Smooth muscle cell (in vitro differentiated cells): ENCODE data around the gene FBXL17. TPM values are rescaled to one million over a fixed set of nuclear protein-coding genes. Genes with fewer than 3 reads are reported as not detected.

ENCODE experiments used
- DNase-seq: peaks from one replicate; lab custom pipeline; 2025; ENCODE audit not compliant: unreplicated experiment; lab: John Stamatoyannopoulos, UW
- H2AFZ ChIP-seq: fragments of 200-600 bp; sonication (generic); 2 replicates; pipeline ENCODE4 v1.6.0; 2016; ENCODE audit warnings: antibody characterized with exemption, low read depth, mild to moderate bottlenecking
- H3F3A ChIP-seq: fragments of 200-600 bp; sonication (generic); 2 replicates; pipeline ENCODE4 v1.6.0; 2017; ENCODE audit warnings: antibody characterized with exemption, low read depth
- H3K27ac ChIP-seq: fragments of 200-600 bp; sonication (generic); 2 replicates; pipeline ENCODE4 v1.5.1; 2016; ENCODE audit warnings: low read depth, mild to moderate bottlenecking
- H3K27me3 ChIP-seq: fragments of 200-600 bp; sonication (generic); 2 replicates; pipeline ENCODE4 v1.6.1; 2016; ENCODE audit warnings: low read depth, mild to moderate bottlenecking
- H3K36me3 ChIP-seq: fragments of 200-600 bp; sonication (generic); 2 replicates; pipeline ENCODE4 v1.5.1; 2016; ENCODE audit warnings: low read depth
- H3K4me1 ChIP-seq: fragments of 200-600 bp; sonication (generic); 2 replicates; pipeline ENCODE4 v1.5.1; 2016; ENCODE audit warnings: low read depth
- H3K4me2 ChIP-seq: fragments of 200-600 bp; sonication (generic); 2 replicates; pipeline ENCODE4 v1.6.0; 2016; ENCODE audit warnings: mild to moderate bottlenecking
- H3K4me3 ChIP-seq: fragments of 200-600 bp; sonication (generic); 2 replicates; pipeline ENCODE4 v1.5.1; 2016; ENCODE audit warnings: mild to moderate bottlenecking
- H3K79me2 ChIP-seq: fragments of 200-600 bp; sonication (generic); 2 replicates; pipeline ENCODE4 v1.6.0; 2016; ENCODE audit warnings: low read depth, mild to moderate bottlenecking
- H3K9ac ChIP-seq: fragments of 200-600 bp; sonication (generic); 2 replicates; pipeline ENCODE4 v1.6.0; 2016; ENCODE audit warnings: low read depth
- H3K9me3 ChIP-seq: fragments of 200-600 bp; sonication (generic); replicated peaks from 2 replicates; pipeline ENCODE4 v1.5.1; 2016; ENCODE audit warnings: low read depth
- H4K20me1 ChIP-seq: fragments of 200-600 bp; sonication (generic); 2 replicates; pipeline ENCODE4 v1.6.0; 2016; ENCODE audit warnings: low read depth
- WGBS: methylation state at CpG from one replicate; pipeline ENCODE4 v1.1.7; 2016; ENCODE audit warnings: low lambda C conversion rate; 5-methylcytosine and 5-hydroxymethylcytosine counted together
- polyA plus RNA-seq: library from polyadenylated mRNA; unstranded; fragments of >200 nt; fragmentation: Nextera tagmentation; extraction: Ambion mirVana; gene quantifications from 2 replicates; pipeline ENCODE4 v1.2.1, GENCODE V29; 2016
- total RNA-seq: library from RNA; depleted of rRNA; stranded (reverse); fragments of >200 nt; gene quantifications from 2 replicates; pipeline ENCODE4 v1.2.3, GENCODE V29; 2014
- TF ChIP-seq, protein P1 (sequence below): fragments of 200-600 bp; sonication (generic); IDR thresholded peaks from 2 replicates; pipeline ENCODE4 v1.5.1; 2017; ENCODE audit warnings: borderline replicate concordance, mild to moderate bottlenecking, antibody characterized with exemption; ENCODE audit not compliant: insufficient read depth, poor library complexity, severe bottlenecking

Gene FBXL17
- total and polyA plus RNA-seq, 2 experiments from 2014 or later = 5.4 to 16.0 TPM

DNA sequence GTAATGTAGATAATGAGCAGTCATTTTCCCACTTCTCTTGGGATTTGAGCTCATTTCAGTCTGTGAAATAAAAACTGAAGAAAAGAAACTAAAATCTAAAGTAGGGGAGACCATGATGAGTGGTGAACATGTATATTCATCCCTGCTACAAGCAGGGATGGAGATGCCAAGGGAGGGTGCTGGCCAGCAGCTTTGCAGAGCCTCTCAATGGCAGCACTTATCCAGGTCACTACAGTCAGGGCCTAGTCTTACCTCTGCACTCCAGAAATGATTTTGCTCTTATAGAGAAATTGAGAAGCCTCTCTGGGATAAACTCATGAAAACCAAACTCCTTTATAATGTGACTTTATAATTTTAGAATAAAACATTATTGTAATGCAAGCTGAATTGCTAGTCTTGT is 317.6 kb downstream of the FBXL17 start:
- Histone ChIP-seq H3K27ac (no peak overlapping the region), H3F3A (no peaks in the 10 kb centered on the region), H3K9me3 (no peaks in the 10 kb centered on the region), H4K20me1 (no peaks in the 10 kb centered on the region), H3K79me2 (no peaks in the 10 kb centered on the region), H3K27me3 (no peaks in the 10 kb centered on the region), H2AFZ (no peak overlapping the region), H3K4me3 (no peak overlapping the region), H3K4me1 (no peaks in the 10 kb centered on the region), H3K36me3 (no peaks in the 10 kb centered on the region), H3K4me2 (no peak overlapping the region), H3K9ac (no peak overlapping the region)
- TF ChIP-seq, protein P1, sequence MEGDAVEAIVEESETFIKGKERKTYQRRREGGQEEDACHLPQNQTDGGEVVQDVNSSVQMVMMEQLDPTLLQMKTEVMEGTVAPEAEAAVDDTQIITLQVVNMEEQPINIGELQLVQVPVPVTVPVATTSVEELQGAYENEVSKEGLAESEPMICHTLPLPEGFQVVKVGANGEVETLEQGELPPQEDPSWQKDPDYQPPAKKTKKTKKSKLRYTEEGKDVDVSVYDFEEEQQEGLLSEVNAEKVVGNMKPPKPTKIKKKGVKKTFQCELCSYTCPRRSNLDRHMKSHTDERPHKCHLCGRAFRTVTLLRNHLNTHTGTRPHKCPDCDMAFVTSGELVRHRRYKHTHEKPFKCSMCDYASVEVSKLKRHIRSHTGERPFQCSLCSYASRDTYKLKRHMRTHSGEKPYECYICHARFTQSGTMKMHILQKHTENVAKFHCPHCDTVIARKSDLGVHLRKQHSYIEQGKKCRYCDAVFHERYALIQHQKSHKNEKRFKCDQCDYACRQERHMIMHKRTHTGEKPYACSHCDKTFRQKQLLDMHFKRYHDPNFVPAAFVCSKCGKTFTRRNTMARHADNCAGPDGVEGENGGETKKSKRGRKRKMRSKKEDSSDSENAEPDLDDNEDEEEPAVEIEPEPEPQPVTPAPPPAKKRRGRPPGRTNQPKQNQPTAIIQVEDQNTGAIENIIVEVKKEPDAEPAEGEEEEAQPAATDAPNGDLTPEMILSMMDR = no peak
- no peak for DNase-seq

DNA sequence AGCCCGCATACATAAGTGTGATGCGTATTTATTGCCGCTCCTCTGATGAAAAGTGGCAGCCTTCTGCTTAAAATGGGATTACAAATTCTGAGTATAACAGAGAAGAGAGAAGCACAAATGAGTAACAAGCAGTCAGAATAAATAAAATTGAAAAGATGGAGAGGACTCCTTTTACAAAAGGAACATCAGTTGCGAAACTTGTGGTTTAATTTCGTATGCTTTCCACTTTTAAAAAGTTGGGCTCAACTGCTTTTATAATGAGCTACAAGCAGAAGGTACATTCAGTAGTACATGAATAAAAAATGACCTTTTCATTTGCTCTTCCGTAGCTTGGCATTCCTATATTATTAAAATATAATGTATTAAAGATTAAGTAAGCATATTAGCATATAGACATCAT is 320.0 kb downstream of the FBXL17 start:
- Histone ChIP-seq H4K20me1 (no peaks in the 10 kb centered on the region), H2AFZ (no peak overlapping the region), H3K27me3 (no peaks in the 10 kb centered on the region), H3K9ac (no peak overlapping the region), H3K27ac (no peak overlapping the region), H3K4me3 (no peak overlapping the region), H3K4me2 (no peak overlapping the region), H3K79me2 (no peaks in the 10 kb centered on the region), H3K36me3 (no peaks in the 10 kb centered on the region), H3F3A (no peaks in the 10 kb centered on the region), H3K4me1 (no peaks in the 10 kb centered on the region), H3K9me3 (no peaks in the 10 kb centered on the region)
- no peak for DNase-seq
- 77% methylated on average over 6 of the region's 6 CpGs for WGBS
- TF ChIP-seq, protein P1 = no peak

GRCh38 chr5:108060340-108060739 is 321.6 kb downstream of the FBXL17 start:
- H3K4me2 ChIP-seq = no peak overlapping the region
- no peak for DNase-seq
- H3K9me3 ChIP-seq = no peaks in the 10 kb centered on the region
- H3K27ac ChIP-seq = no peak overlapping the region
- no peak overlapping the region for H3K4me3 ChIP-seq
- H3K27me3 ChIP-seq = no peaks in the 10 kb centered on the region
- no peaks in the 10 kb centered on the region for H4K20me1 ChIP-seq
- H3K9ac ChIP-seq = no peak overlapping the region
- H3F3A ChIP-seq = no peaks in the 10 kb centered on the region
- no peak overlapping the region for H2AFZ ChIP-seq
- no peaks in the 10 kb centered on the region for H3K36me3 ChIP-seq
- H3K79me2 ChIP-seq = no peaks in the 10 kb centered on the region
- TF ChIP-seq, protein P1 = no peak
- no peaks in the 10 kb centered on the region for H3K4me1 ChIP-seq

GRCh38 chr5:108059334-108059733 is 322.6 kb downstream of the FBXL17 start:
- no peak for DNase-seq
- Histone ChIP-seq H3F3A (no peaks in the 10 kb centered on the region), H2AFZ (no peak overlapping the region), H3K27ac (no peak overlapping the region), H4K20me1 (no peaks in the 10 kb centered on the region), H3K4me3 (no peak overlapping the region), H3K36me3 (no peaks in the 10 kb centered on the region), H3K4me1 (no peaks in the 10 kb centered on the region), H3K9me3 (no peaks in the 10 kb centered on the region), H3K79me2 (no peaks in the 10 kb centered on the region), H3K4me2 (no peak overlapping the region), H3K9ac (no peak overlapping the region), H3K27me3 (no peaks in the 10 kb centered on the region)
- TF ChIP-seq, protein P1 = no peak
- WGBS = 97% methylated on average over 3 of the region's 3 CpGs
